Endothelial cell of umbilical vein (primary cell): Measurements from ENCODE around the gene PSENEN. TPM values are rescaled to one million over a fixed set of nuclear protein-coding genes. Genes with fewer than 3 reads are reported as not detected.

ENCODE experiments used
- BruUV-seq: library from RNA; stranded (reverse); fragments of 400-500 nt; replicated peaks from 2 replicates; lab custom pipeline; 2021; lab: Mats Ljungman, UMichigan
- CTCF ChIA-PET: fragments of 300-600, 350-600 bp; sonication (Branson Sonifier 250); formaldehyde crosslinking; loops from one replicate; lab custom pipeline; 2021; ENCODE audit warnings: antibody characterized with exemption, inconsistent platforms; lab: Charles Lee
- POLR2A ChIA-PET: fragments of 300-600, 350-600 bp; sonication (Branson Sonifier 250); formaldehyde crosslinking; loops from one replicate; lab custom pipeline; 2021; ENCODE audit warnings: antibody characterized with exemption, inconsistent platforms; lab: Charles Lee
- DNase-seq: peaks from one replicate; pipeline ENCODE4 v3.0.0-alpha.2; 2011; ENCODE audit warnings: low read depth, low spot score
- FAIRE-seq: peaks from 2 replicates; lab custom pipeline; 2011; peaks lifted over from hg19 to GRCh38; lab: Jason Lieb, UNC
- H2AFZ ChIP-seq: 2 replicates; pipeline ENCODE4 v1.6.0; 2012; ENCODE audit warnings: low read depth, low read length, control low read depth, inconsistent platforms
- H3K27ac ChIP-seq: 2 replicates; pipeline ENCODE4 v1.5.1; 2011; ENCODE audit warnings: low read depth, mild to moderate bottlenecking, control low read depth, low read length, moderate library complexity; ENCODE audit not compliant: insufficient read depth
- H3K27me3 ChIP-seq, 2 experiments: 2 replicates each; pipeline versions ENCODE4 v1.6.0 to v1.6.1; 2011; ENCODE audit warnings: low read length in 2 of 2, mixed read lengths in 1 of 2; ENCODE audit not compliant: control insufficient read depth in 2 of 2, insufficient read depth in 2 of 2
- H3K36me3 ChIP-seq, 2 experiments: 2 replicates in 1 of 2; 3 replicates in 1 of 2; pipeline ENCODE4 v1.5.1; 2011; ENCODE audit warnings: low read length in 2 of 2, mild to moderate bottlenecking in 1 of 2, moderate library complexity in 1 of 2; ENCODE audit not compliant: control insufficient read depth in 2 of 2, insufficient read depth in 2 of 2; ENCODE audit errors: extremely low read depth in 1 of 2
- H3K4me1 ChIP-seq: 3 replicates; pipeline ENCODE4 v1.5.1; 2011; ENCODE audit warnings: mild to moderate bottlenecking, low read length; ENCODE audit not compliant: control insufficient read depth, insufficient read depth; ENCODE audit errors: extremely low read depth
- H3K4me2 ChIP-seq: 2 replicates; pipeline ENCODE4 v1.6.1; 2011; ENCODE audit warnings: low read length, control low read depth, mixed read lengths; ENCODE audit not compliant: insufficient read depth
- H3K4me3 ChIP-seq, 3 experiments: fragments of 200-600 bp in 1 of 3; sonication (generic), shearing (Covaris generic) in 1 of 3; replicated peaks in 1 of 3; 2 replicates each; pipeline ENCODE4 v1.5.1; 2011 to 2016; ENCODE audit warnings: control low read depth in 3 of 3, low read length in 3 of 3, mild to moderate bottlenecking in 2 of 3, inconsistent platforms in 1 of 3, low read depth in 1 of 3, moderate library complexity in 1 of 3; ENCODE audit not compliant: insufficient read depth in 1 of 3
- H3K79me2 ChIP-seq: 2 replicates; pipeline ENCODE4 v1.6.0; 2012; ENCODE audit warnings: low read length, inconsistent platforms; ENCODE audit not compliant: control insufficient read depth, insufficient read depth
- H3K9ac ChIP-seq: replicated peaks from 2 replicates; pipeline ENCODE3; 2011; ENCODE audit warnings: low read length, control low read depth; ENCODE audit not compliant: insufficient read depth; ENCODE audit errors: extremely low read depth
- H3K9me1 ChIP-seq: replicated peaks from 3 replicates; pipeline ENCODE4 v1.6.0; 2011; ENCODE audit warnings: mild to moderate bottlenecking, low read length; ENCODE audit not compliant: control insufficient read depth, insufficient read depth; ENCODE audit errors: extremely low read depth
- H3K9me3 ChIP-seq: replicated peaks from 2 replicates; pipeline ENCODE4 v1.5.1; 2012; ENCODE audit warnings: low read length, inconsistent platforms; ENCODE audit not compliant: control insufficient read depth, insufficient read depth
- H4K20me1 ChIP-seq: replicated peaks from 2 replicates; pipeline ENCODE3; 2011; ENCODE audit warnings: mild to moderate bottlenecking, low read length; ENCODE audit not compliant: control insufficient read depth, insufficient read depth; ENCODE audit errors: extremely low read depth
- CTCF ChIP-seq, 2 donors: IDR thresholded peaks; 1 replicate in 1 of 2; 2 replicates in 1 of 2; pipeline ENCODE4 v1.5.1; 2011; ENCODE audit warnings: low read length in 2 of 2, mild to moderate bottlenecking in 2 of 2, moderate library complexity in 2 of 2, control low read depth in 1 of 2, inconsistent platforms in 1 of 2, low read depth in 1 of 2; ENCODE audit not compliant: insufficient read depth in 1 of 2; ENCODE audit errors: extremely low read depth in 1 of 2
- EZH2 ChIP-seq: IDR thresholded peaks from 2 replicates; pipeline ENCODE4 v1.6.1; 2012; ENCODE audit warnings: borderline replicate concordance, low read depth, mild to moderate bottlenecking, moderate library complexity, low read length, inconsistent platforms; ENCODE audit not compliant: severe bottlenecking
- FOS ChIP-seq: IDR thresholded peaks from 2 replicates; pipeline ENCODE4 v1.6.1; 2011; ENCODE audit warnings: mild to moderate bottlenecking, low read length, moderate library complexity, borderline replicate concordance; ENCODE audit not compliant: insufficient read depth
- GATA2 ChIP-seq: IDR thresholded peaks from 2 replicates; pipeline ENCODE4 v1.7.0; 2011; ENCODE audit warnings: low read depth, mild to moderate bottlenecking, moderate library complexity, mixed read lengths, low read length; ENCODE audit not compliant: insufficient read length, insufficient read depth
- JUN ChIP-seq: IDR thresholded peaks from 2 replicates; pipeline ENCODE4 v1.6.1; 2011; ENCODE audit warnings: borderline replicate concordance, low read depth; ENCODE audit not compliant: insufficient read length, insufficient read depth
- MYC ChIP-seq: IDR thresholded peaks from one replicate; pipeline ENCODE4 v1.6.1; 2011; ENCODE audit warnings: mild to moderate bottlenecking, low read depth, low read length
- POLR2A ChIP-seq: IDR thresholded peaks from 2 replicates; pipeline ENCODE4 v1.6.1; 2012; ENCODE audit warnings: low read depth, mild to moderate bottlenecking, control low read depth, low read length
- POLR2AphosphoS5 ChIP-seq: IDR thresholded peaks from 2 replicates; pipeline ENCODE4 v1.6.1; 2012; ENCODE audit warnings: low read depth, mild to moderate bottlenecking, control low read depth, low read length, moderate library complexity; ENCODE audit not compliant: insufficient read depth
- dilution Hi-C: fragments of 300-500 bp; cut with MboI; formaldehyde crosslinking; loops from one replicate; pipeline ENCODE4 v1.15.0; 2019; ENCODE audit warnings: low sequenced_read_pairs; ENCODE audit not compliant: extremely low pct_ligation_motif_present
- intact Hi-C: fragments of 100-400 bp; cut with micrococcal nuclease; formaldehyde crosslinking; loops from one replicate; pipeline ENCODE4 v1.10.0; 2022
- polyA plus RNA-seq, 4 experiments: library from polyadenylated mRNA; depleted of rRNA in 3 of 4; stranded (reverse) in 3 of 4; unstranded in 1 of 4; fragments of >200 nt; gene quantifications; 2 replicates each; pipeline versions ENCODE4 v1.2.1 to v1.2.3, GENCODE V29; 2011 to 2012; ENCODE audit warnings: missing spikeins in 1 of 4
- total RNA-seq: library from RNA; stranded (reverse); gene quantifications from 2 replicates; pipeline ENCODE4 v1.2.3, GENCODE V29; 2021
- TF ChIP-seq, protein P1 (sequence below): IDR thresholded peaks from 2 replicates; pipeline ENCODE4 v1.6.1; 2011; ENCODE audit not compliant: insufficient read depth, insufficient read length

PSENEN gene
- total and polyA plus RNA-seq, 2 donors (not counting 3 experiments of a cell fraction or from before 2014, with no cell fraction given), result 60.0 to 70.1 TPM

GRCh38 chr19:35754370-35755130 is 9.1 kb downstream of the PSENEN start:
- Histone ChIP-seq H3K27me3 (no peaks in the 10 kb centered on the region), H2AFZ (no peak overlapping the region), H3K36me3 (peaks cover 0 to 13% of the 10 kb centered on the region in 2 experiments), H3K79me2 (peaks cover 16% of the 10 kb centered on the region), H3K27ac (no peak overlapping the region), H3K9me3 (no peaks in the 10 kb centered on the region), H3K9me1 (no peaks in the 10 kb centered on the region), H3K4me3 (no peak overlapping the region), H4K20me1 (no peaks in the 10 kb centered on the region), H3K9ac (no peak overlapping the region), H3K4me1 (peaks cover 22% of the 10 kb centered on the region), H3K4me2 (no peak overlapping the region)
- DNase-seq, result no peak
- TF ChIP-seq JUN (no peak), GATA2 (no peak), CTCF (IDR thresholded peaks at IDR 0.05; ENCODE audit: extremely low read depth in 1 of 2, insufficient read depth in 1 of 2, low read depth in 1 of 2, low read length in 2 of 2) (no peak), POLR2A (no peak), MYC (no peak), FOS (no peak), POLR2AphosphoS5 (no peak), EZH2 (no peak)
- TF ChIP-seq, protein P1, sequence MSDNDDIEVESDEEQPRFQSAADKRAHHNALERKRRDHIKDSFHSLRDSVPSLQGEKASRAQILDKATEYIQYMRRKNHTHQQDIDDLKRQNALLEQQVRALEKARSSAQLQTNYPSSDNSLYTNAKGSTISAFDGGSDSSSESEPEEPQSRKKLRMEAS, result no peak
- intact Hi-C loops (loop anchor here (5.0 kb wide), 1 partner anchor 107 kb away; the partner anchor contains the start of gene COX6B1), dilution Hi-C loops (no loop called here)
- POLR2A ChIA-PET, result no interaction called here
- no peak for FAIRE-seq
- TSS peak; percentile 29 for BruUV-seq
- CTCF ChIA-PET, result no interaction called here
